ENCODE measurements around the gene BUD31.
A peak's percentile ranks its signal among the peaks of the same experiment; 100 is the strongest.
"Not testable (repeated sequence)": the region's sequence is repeated elsewhere in the genome, so short reads cannot be mapped to it uniquely, and the experiment has no call there.

BUD31 gene

GRCh38 chr7:99408379-99409191, at the start of gene BUD31, which contains the start of gene PDAP1:
Gene BUD31 (plus strand): TSS chr7:99408969. CDS start chr7:99411093, 2,124 bp downstream.
Gene PDAP1 (minus strand): TSS chr7:99408597. CDS start chr7:99408548, 49 bp downstream.
- peak; percentile 84 to 89 for DNase-seq

- no peak for DNase-seq
Observed at GRCh38 chr7:99359465-99360154, 49.2 kb upstream of the BUD31 start.

DNA sequence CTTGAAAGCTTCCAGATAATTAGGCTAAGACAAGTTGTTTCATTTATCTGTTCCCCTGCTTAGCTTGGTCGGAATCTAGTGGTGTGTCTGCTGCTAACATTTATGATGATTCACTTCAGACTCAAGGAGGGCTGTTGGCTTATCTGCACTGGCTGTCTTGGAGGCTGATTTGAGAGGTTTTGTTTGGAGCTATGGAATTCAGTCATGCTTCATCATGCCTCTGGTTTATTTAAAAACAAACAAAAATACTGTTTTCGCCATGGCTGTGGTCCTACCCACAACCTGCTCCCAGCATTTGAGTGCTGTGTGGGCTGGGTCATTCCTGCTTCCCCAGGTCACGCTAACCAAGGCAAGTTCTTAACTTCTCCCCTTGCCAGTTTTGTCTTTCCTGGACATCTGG, 46.0 kb upstream of the BUD31 start:
- DNase-seq, result no peak

DNA sequence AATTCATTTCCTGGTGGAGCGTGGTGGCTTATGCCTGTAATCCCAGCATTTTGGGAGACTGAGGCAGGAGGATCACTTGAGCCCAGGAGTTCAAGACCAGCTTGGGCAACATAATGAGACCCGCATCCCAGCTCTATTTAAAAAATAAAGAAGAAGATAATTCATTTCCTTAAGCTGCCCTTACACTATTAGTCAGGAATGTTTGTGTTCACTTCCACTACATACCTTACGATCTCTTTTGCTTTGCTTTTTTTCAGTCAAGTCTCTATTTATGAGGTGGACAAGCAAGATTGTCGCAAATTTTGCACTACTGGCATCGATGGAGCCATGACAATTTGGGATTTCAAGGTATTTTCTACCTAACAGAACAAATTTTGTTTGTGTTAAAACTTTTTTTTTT, 45.5 kb upstream of the BUD31 start:
- DNase-seq, result no peak

DNA sequence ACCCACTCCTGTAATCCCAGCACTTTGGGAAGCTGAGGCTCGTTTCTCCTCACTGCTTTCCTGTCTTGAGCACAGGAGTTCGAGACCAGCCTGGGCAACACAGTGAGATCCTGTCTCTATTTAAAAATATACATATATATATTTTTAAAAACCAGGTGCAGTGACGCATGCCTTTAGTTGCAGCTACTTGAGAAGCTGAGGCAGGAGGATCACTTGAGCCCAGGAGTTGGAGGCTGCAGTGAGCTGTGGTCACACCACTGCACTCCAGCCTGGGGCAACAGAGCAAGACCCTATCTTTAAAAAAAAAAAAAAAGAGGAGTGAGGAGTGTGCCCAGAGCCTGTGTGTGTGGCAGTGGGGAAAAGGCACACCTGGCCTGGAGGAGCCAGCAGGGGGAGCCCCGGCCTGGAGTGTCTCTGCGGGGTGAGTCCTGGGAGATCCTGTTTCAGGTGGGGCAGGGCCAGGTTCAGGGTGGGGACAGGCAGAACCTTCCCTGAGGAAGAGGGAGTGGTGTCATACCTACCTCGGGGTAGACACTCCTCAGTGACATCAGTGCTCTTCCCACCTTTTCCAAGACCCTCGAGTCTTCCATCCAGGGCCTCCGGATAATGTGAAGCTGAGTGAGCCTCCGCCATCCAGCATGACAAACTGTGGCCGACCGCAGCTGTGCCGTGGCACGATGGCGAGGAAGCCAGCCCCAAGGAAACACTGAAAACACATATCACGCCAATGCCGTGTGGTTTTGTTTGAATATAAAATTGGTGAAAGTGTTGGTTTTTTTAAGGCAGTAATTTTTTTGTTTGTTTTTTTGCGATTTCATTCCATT, 43.2 kb upstream of the BUD31 start:
- peak in 1 of 2 experiments; percentile 25 for DNase-seq

- DNase-seq, result no peak
Observed at GRCh38 chr7:99366646-99367045, 42.1 kb upstream of the BUD31 start.

DNA sequence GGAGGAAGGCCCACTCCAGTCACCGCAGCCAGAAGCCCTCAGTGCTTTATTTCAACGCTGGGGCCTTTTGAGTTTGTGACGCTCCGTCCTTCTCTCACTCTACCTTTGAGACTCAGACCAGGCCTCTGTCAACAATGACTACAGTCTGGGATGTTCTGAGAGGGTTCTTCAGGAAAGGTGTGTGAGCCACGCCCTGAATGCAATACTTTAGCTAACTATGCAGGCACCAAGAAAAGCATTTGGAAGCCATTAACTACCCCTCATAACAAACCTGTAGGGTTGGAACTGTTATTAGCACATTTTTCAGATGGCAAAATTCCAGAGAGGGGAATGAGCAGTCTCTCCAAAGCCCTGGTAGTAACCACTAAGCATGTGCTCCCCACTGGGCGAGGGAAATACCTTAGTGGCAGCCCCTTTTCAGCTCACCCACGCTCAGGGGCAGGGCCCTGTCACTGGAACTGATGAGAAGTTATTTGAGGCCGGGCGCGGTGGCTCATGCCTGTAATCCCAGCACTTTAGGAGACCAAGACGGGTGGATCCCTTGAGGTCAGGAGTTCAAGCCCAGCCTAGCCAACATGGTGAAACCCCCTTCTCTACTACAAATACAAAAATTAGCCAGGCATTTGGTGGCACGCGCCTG, 39.9 kb upstream of the BUD31 start:
- DNase-seq, result no peak

DNA sequence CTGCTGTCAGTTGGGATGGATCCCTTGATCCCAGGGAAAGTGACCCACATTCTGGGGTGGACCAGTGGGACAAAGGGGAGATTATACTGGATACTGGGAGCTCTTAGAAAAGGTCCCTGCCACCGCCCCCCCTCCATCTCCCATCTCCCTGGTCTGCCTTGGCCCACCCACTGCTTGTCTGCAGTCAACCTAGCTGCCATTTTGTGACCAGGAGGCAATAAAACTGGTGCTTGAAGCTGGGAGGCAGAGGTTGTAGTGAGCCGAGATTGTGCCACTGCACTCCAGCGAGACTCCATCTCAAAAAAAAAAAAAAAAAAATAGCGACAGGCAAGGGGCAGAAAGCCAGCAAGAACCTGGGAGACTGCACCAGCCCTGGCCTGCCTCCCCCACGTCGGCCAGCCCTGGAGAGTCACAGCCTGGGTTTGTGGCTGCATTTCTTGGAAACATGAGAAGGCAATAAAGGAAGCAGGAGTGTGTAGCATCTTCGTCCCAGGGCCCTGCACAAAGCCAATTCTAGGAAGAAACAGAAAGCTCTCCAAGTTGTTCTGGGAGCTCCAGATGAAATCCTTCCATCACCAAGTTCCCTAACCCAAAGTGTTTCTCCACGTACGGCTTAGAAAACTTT, 38.9 kb upstream of the BUD31 start:
- DNase-seq, result no peak

GRCh38 chr7:99371376-99371920, 37.3 kb upstream of the BUD31 start:
- DNase-seq, result no peak

- DNase-seq, result no peak
Observed at GRCh38 chr7:99372275-99373090, 36.3 kb upstream of the BUD31 start.

GRCh38 chr7:99373091-99374066, 35.4 kb upstream of the BUD31 start:
- no peak for DNase-seq

DNA sequence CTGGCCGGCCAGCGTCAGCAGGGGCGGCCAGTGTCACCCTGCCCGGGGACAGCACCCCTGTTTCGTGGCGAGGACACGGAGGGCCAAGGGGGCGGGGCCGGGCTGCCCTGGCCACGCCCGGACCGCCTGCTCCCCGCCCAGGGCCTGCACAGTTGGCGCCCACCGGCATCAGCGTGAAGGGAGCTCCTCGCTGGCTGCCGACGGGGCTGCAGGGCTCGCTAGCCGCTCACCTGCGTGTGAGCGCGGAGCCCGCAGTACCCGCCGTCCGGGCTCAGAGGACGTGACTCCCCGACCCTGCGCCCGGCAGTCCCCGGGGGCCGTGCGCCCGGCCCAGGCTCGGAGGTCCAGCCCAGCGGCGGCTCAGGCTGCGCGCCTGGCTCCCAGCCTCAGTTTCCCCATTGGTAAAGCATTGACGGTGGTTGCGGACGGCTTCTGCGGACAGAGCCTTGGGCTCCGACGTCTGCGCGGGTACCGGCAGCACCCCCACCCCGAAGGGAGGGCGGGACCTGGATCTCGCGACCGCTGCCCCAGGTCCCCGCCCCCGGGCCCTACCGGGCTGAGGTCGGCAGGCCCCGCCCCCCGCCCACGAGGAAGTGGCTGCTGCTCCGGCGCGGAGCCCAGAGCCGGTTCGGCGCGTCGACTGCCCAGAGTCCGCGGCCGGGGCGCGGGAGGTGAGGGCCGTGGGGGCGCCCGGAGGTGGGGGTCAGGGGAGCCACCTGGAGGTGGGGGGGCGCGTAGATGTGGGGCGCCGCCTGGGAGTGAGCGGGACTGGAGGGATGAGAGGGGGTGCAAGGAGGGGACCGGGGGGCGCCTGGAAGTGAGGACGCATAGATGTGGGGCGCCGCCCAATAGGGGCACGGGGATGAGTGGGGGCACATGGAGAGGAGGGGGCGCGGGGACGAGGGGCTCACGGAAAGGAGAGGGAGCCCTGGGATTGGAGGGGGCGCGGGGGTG, 34.4 kb upstream of the BUD31 start, which contains the start of gene ARPC1B:
ARPC1B (plus strand) TSS at position 620 of the 954 bp plus-strand sequence. CDS start 10,985 bp downstream, outside the sequence.
- DNase-seq, result peak; percentile 40 to 84

- DNase-seq, result peak; percentile 28 to 58
Observed at GRCh38 chr7:99375070-99375807, 33.5 kb upstream of the BUD31 start.

- DNase-seq, result no peak
Observed at GRCh38 chr7:99379043-99379577, 29.7 kb upstream of the BUD31 start.

- not testable (repeated sequence) for DNase-seq
Observed at GRCh38 chr7:99379693-99380031, 29.1 kb upstream of the BUD31 start.

GRCh38 chr7:99380032-99380822, 28.5 kb upstream of the BUD31 start:
- no peak for DNase-seq

All from SHP77 (cell line).